ENCODE data around the gene SLC25A43. TPM values are rescaled to one million over a fixed set of nuclear protein-coding genes. Genes with fewer than 3 reads are reported as not detected.
A peak's percentile ranks its signal among the peaks of the same experiment; 100 is the strongest.
"Not testable (repeated sequence)": the region's sequence is repeated elsewhere in the genome, so short reads cannot be mapped to it uniquely, and the experiment has no call there.

The SLC25A43 gene
- total RNA-seq = 13.5 TPM
- long read RNA-seq, transcript SLC25A43-201 (5 exons, 2,783 nt) = major isoform, 18 of 34 reads
- long read RNA-seq, partial matches to known transcripts = 8 of 34 reads
- long read RNA-seq, other reads (novel, unspliced or antisense) = 8 of 34 reads

DNA sequence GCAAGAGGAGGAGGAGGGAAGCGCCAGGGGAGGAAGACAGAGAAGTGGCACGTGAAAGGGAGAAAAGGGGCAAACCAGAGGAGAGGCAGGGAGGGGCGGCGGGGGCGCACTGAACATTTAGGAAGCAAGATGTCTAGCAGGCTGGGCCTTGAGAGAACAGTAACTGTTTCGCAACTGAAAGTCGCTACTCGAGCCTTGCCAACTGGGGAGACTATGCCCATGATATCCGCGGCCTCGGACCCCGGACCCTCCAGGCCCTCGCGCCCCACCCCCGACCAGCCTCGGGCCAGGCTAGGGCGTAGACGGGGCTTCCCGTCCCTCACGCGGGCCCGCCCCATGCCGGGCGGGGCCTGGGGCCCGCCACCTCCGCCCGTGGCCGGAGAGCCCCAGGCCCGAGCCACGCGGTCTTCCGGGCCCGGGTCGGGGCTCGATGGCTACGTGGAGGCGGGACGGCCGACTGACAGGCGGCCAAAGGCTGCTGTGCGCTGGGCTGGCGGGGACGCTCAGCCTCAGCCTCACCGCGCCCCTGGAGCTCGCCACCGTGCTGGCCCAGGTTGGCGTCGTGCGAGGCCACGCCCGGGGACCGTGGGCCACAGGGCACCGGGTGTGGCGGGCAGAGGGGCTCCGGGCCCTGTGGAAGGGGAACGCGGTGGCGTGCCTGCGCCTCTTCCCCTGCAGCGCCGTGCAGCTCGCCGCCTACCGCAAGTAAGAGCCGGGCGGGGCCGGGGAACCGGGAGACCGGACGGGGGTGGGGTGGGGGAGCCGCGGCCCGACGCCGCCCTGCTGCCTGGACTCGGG, at the start of gene SLC25A43:
SLC25A43 (plus strand) TSS at position 363 of the 798 bp plus-strand sequence; CDS start at position 431, 68 bp downstream.
- intact Hi-C loops (cut with DNase I) = no loop called here
- TF ChIP-seq, protein P1, sequence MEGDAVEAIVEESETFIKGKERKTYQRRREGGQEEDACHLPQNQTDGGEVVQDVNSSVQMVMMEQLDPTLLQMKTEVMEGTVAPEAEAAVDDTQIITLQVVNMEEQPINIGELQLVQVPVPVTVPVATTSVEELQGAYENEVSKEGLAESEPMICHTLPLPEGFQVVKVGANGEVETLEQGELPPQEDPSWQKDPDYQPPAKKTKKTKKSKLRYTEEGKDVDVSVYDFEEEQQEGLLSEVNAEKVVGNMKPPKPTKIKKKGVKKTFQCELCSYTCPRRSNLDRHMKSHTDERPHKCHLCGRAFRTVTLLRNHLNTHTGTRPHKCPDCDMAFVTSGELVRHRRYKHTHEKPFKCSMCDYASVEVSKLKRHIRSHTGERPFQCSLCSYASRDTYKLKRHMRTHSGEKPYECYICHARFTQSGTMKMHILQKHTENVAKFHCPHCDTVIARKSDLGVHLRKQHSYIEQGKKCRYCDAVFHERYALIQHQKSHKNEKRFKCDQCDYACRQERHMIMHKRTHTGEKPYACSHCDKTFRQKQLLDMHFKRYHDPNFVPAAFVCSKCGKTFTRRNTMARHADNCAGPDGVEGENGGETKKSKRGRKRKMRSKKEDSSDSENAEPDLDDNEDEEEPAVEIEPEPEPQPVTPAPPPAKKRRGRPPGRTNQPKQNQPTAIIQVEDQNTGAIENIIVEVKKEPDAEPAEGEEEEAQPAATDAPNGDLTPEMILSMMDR (IDR thresholded peaks at IDR 0.05) = no peak
- Histone ChIP-seq H3K4me3 (peak within 1 kb of the TSS; percentile 60), H3K27me3 (no peaks in the 10 kb centered on the region), H3K4me1 (peaks cover 3% of the 10 kb centered on the region), H3K9me3 (no peaks in the 10 kb centered on the region), H3K27ac (peak within 1 kb of the TSS; percentile 75), H3K36me3 (no peaks in the 10 kb centered on the region)
- ATAC-seq = peak; percentile 95
- peak; percentile 78 for DNase-seq

DNA sequence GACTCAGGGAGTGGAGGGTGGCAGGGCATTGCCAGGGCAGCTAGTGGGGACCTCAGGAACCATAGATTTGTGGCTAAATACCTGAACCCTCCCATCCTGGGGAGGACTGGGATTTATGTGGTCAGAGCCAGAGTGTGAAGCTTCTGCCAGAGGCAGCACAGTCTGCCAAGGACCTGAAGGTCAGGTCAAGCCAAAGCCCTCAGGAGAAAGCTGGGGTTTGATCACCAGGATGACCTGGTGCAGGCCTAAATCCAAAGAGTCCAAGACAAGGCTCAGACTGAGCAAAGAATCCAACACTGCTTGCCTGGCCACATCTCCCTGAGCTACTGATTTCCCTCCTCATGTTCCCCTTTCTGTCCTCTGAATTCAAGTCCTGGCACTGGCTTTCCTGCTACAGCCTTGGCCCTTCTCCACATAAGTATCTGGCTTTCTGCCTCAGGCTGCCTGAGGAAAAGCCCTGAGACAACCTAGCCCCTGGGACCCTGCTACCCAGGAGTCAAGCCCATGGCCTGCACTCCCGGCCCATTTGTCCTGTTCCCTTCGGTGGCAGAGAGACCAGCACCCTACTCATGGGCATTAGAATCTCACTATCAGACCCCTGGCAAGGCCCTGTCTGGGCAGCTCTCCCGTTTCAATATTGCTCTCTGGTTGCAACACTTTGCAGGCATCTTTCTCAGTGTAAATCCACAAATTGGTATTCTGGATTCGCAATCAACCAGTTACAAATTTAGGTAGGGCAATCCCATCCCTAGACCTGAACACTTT, 39.3 kb upstream of the SLC25A43 start:
- intact Hi-C loops (cut with DNase I) = no loop called here
- Histone ChIP-seq H3K36me3 (no peaks in the 10 kb centered on the region), H3K27ac (no peak overlapping the region), H3K4me3 (no peak overlapping the region), H3K4me1 (no peaks in the 10 kb centered on the region), H3K9me3 (no peaks in the 10 kb centered on the region), H3K27me3 (no peaks in the 10 kb centered on the region)
- TF ChIP-seq, protein P1 (IDR thresholded peaks at IDR 0.05) = no peak
- ATAC-seq = no peak
- DNase-seq = no peak

DNA sequence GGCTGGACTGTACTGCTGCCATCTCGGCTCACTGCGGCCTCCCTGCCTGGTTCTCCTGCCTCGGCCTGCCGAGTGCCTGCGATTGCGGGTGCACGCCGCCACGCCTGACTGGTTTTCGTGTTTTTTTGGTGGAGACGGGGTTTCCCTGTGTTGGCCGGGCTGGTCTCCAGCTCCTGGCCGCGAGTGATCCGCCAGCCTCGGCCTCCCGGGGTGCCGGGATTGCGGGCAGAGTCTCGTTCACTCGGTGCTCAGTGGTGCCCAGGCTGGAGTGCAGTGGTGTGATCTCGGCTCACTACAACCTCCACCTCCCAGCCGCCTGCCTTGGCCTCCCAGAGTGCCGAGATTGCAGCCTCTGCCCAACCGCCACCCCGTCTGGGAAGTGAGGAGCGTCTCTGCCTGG, 37.7 kb upstream of the SLC25A43 start:
- H3K27me3 ChIP-seq; H3K9me3 ChIP-seq; H3K27ac ChIP-seq; intact Hi-C loops (cut with DNase I); H3K4me1 ChIP-seq; ATAC-seq; DNase-seq; H3K4me3 ChIP-seq; H3K36me3 ChIP-seq: not testable (repeated sequence)

DNA sequence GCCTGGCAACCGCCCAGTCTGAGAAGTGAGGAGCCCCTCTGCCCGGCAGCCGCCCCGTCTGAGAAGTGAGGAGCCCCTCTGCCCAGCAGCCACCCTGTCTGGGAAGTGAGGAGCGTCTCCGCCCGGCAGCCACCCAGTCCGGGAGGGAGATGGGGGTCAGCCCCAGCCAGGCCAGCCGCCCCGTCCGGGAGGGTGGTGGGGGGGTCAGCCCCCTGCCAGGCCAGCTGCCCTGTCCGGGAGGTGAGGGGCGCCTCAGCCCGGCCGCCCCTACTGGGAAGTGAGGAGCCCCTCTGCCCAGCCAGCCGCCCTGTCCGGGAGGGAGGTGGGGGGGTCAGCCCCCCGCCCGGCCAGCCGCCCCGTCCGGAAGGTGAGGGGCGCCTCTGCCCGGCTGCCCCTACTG, 37.1 kb upstream of the SLC25A43 start:
- intact Hi-C loops (cut with DNase I); ATAC-seq; H3K4me3 ChIP-seq; DNase-seq; H3K27ac ChIP-seq; H3K27me3 ChIP-seq; H3K4me1 ChIP-seq; H3K9me3 ChIP-seq; H3K36me3 ChIP-seq: not testable (repeated sequence)

DNA sequence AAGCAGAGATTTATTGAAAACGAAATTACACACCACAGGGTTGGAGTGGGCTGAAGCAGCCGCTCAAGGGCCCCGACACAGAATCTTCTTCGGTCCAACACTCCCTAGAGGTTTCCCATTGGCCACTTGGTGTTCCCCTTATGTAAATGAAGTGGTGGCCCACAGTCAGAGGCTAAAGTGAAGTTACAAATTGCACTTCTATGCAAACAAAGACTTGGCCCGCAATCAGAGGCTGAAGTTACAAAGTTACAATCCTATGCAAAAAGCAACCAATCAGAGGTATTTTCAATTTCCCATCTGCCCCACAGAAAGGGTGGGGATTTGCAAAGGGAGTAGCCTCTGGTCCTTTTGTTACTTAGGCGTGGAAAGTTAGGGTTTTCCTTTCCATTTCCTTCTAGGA, 35.7 kb upstream of the SLC25A43 start:
- intact Hi-C loops (cut with DNase I) = no loop called here
- TF ChIP-seq, protein P1 (IDR thresholded peaks at IDR 0.05) = no peak
- Histone ChIP-seq H3K9me3 (no peaks in the 10 kb centered on the region), H3K36me3 (no peaks in the 10 kb centered on the region), H3K4me3 (no peak overlapping the region), H3K27ac (no peak overlapping the region), H3K4me1 (no peaks in the 10 kb centered on the region), H3K27me3 (no peaks in the 10 kb centered on the region)
- DNase-seq (no peak), ATAC-seq (no peak)

DNA sequence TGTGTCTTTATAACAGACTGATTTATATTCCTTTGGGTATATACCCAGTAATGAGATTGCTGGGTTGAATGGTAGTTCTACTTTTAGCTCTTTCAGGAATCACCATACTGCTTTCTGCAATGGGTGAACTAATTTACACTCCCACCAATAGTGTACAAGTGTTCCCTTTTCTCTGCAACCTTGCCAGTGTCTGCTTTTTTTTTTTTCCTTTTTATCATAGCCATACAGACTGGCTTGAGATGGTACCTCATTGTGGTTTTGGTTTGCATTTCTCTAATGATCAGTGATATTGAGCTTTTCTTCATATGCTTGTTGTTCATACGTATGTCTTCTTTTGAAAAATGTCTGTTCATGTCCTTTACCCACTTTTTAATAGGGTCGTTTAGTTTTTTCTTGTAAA, 27.3 kb upstream of the SLC25A43 start:
- intact Hi-C loops (cut with DNase I); H3K4me1 ChIP-seq; DNase-seq; ATAC-seq; H3K36me3 ChIP-seq; H3K27ac ChIP-seq; H3K27me3 ChIP-seq; H3K9me3 ChIP-seq; H3K4me3 ChIP-seq: not testable (repeated sequence)

DNA sequence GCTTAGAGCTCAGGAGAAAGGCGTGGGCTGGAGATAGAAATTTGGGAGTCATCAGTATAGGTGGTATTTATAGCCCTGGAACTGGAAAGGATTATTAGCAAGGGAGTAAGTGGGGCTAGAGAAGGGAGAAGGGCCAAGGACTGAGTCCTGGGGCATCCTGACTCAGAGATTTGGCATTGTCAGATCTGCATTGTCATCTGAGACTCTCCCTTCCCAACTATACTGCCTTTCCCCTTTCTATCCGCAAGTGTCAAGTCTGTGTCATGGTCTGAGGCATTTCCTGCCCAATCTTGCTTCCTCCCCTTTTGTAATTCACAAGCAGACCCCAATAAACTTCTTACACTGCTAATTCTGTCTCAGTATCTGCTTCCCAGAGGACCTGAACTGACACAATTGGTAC, 24.4 kb upstream of the SLC25A43 start:
- no peaks in the 10 kb centered on the region for H3K4me1 ChIP-seq
- no peaks in the 10 kb centered on the region for H3K9me3 ChIP-seq
- no peaks in the 10 kb centered on the region for H3K36me3 ChIP-seq
- H3K27me3 ChIP-seq = no peaks in the 10 kb centered on the region
- no peak for ATAC-seq
- intact Hi-C loops (cut with DNase I) = no loop called here
- no peak overlapping the region for H3K27ac ChIP-seq
- H3K4me3 ChIP-seq = no peak overlapping the region
- DNase-seq = no peak
- TF ChIP-seq, protein P1 (IDR thresholded peaks at IDR 0.05) = no peak
